Amniotic stem cell (primary cell): Measurements from ENCODE around the gene HOXB9.

Experiments
- DNase-seq: peaks from one replicate; lab custom pipeline; 2025; lab: John Stamatoyannopoulos, UW

HOXB9 gene

GRCh38 chr17:48610282-48611211 lies 15.6 kb downstream of the HOXB9 start, which contains the start of gene HOXB7:
TSS of gene HOXB7 (minus strand) at chr17:48611017. CDS start at chr17:48610918, 99 bp downstream.
- no peak for DNase-seq

GRCh38 chr17:48609759-48610281 lies 16.3 kb downstream of the HOXB9 start:
- DNase-seq, result no peak

DNA sequence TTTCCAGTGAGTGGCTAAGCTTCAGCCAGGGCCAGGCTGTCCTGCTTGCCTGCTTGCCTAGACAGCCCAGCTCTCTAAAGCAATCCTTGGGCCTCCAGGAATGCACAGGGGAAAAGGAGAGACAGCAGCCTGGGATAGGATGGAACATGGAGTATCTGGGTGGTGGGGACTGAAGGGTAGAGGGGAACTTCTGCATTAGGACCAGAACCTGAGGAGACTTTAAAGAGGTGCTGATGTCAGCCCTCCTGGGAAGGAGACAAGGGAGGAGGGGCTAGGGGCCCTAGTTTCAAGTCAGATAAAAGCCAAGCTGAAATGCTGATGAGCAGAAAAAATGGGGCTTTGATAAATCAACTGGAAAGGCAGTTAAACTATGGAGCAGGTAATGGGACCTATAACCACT lies 17.1 kb downstream of the HOXB9 start:
- DNase-seq, result no peak

DNA sequence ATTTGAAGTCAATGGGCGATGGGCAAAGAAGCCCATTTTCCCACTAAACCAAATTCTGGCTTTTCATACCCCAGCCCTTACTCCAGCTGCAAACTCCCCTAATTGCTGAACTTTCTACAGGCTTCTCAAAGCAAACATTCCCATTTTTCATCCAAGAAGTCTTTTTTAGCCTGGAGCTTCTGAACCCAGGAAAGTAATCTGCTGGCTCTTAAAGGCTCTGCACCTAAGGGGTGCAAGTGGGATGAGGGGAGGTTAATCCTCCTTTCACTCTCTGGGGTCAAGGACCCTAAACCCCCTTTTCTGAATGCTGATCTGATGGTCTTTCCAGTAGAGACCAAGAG lies 17.7 kb downstream of the HOXB9 start:
- DNase-seq, result no peak

DNA sequence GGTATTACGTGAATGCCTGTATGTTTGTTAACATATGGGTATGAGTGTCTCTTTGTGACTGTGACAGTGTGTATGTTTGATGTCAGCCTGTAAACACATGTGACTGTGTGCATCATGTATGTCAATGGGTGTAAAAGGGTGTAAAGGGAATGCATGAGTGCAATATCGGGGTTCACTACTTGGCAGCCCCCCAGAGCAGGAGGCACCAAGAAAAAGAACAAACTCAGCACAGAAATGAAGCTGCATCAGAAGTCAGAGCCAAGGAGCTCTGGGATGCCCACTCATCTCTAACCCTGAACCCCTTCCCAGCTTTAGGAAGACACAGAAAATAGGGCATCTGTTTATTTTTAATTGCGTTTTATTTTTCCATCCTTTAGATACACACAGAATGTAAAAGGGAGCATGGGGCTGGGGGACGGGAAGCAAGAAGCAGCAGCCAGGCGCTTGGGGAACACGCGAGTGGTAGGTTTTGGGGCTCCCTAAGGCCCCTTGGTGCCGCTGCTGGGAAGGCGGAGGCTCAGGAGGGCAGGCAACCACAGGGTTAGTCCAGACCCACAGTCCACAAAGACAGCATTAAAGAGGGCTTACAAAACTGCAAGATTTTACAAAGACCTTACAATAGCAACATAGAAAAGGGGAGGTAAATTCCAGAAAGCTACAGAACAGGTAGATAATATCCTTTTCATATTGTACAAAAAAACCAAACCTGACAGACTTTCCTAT lies 19.1 kb downstream of the HOXB9 start:
- DNase-seq, result no peak

GRCh38 chr17:48605991-48606891 lies 19.9 kb downstream of the HOXB9 start:
- DNase-seq, result no peak

GRCh38 chr17:48605409-48605919 lies 20.7 kb downstream of the HOXB9 start:
- DNase-seq, result no peak

DNA sequence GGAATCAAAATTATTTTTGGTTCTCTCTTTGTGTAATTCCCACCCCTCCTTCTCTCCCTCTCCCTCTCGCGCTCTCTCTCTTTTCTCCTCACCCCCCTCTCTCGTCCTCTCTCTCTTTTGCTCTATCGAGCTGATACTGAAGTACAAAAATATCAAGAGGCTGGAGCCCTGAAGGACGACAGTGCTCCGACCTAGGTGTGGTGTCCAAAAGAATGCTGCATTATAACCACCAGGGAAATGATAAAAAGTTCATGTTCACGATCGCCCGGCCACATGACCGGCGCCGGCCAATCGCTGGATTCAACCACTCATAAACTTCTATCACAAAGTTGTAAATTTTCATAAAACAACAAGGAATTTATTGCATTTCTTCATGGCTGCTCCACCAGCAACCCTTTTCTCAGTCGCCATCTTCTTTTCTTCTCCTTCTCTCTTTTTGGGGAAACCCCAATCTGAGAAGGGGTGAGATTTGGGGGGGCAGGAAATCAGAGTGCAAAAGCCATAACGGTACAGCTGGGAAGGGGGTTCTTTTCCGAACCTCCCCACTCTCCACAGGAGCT lies 21.3 kb downstream of the HOXB9 start, which contains the start of gene HOXB6:
Gene HOXB6, minus strand, starts transcription at position 217 of the 560 bp plus-strand sequence. CDS start 6,836 bp downstream, outside the sequence.
- no peak for DNase-seq

- no peak for DNase-seq
These were observed 22.0 kb downstream of the HOXB9 start for GRCh38 chr17:48603959-48604769.

DNA sequence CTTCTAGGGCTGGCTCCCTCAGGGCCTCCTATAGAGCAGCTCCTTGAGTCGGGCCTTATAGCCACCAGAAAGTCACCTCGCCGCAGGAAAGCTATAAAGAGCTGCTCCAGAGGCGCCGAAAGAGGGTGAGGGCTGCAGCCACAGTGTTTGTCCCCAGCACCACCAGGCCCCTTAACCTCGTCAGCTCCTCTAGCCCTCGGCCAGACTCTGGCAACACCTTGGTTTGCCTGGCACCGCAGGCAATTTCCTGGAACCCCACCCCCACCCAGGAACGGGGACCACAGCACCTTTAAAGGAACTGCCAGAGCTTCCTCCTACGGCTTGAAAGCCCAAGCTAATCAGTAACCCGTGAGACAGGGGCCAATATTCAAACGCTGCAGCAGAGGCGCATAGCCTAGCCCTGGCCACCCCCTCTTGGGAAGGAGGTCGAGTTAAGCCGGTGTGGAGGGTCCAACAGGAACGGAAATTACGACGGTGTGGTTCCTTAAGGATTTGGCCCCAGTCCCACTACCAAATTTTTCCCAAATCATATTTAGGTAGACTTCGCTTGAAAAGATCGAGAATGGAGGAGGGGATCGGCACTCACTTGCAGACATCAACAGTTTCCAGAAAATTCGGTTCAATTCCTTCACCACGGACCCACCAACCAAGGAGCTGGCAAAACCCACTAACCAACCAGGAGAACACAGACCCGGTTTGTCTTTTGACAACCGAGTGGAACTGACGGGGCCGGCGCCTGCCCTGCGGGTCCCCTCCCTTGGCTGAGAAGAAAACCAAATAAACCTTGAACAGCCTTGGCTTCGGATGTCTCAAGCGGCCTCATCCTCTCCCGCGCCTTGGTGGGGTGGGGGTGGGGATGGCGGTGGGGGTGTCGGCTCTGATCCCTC lies 24.4 kb downstream of the HOXB9 start:
- no peak for DNase-seq

GRCh38 chr17:48601207-48601538 lies 25.0 kb downstream of the HOXB9 start:
- DNase-seq, result no peak

GRCh38 chr17:48600244-48601098 lies 25.7 kb downstream of the HOXB9 start:
- DNase-seq, result no peak

DNA sequence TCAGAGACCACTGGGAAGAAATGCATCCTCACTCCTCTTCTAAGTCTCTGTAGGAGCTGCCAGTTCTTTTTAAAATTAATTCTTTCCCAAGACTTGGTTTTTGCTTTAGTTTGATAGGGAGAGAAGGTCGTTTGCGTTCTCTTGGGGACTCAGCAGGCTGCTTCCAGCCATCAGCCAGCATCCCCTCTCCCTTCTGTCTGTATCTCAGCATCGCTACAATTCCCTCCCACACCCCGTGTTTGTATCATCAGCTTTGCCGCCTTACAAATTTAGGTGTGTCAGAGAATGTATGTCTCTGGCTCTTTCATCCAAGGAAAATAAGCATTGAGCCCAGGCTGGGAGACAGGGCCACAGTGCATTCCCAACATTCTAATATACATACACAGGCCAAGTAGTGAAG lies 26.8 kb downstream of the HOXB9 start:
- no peak for DNase-seq

DNA sequence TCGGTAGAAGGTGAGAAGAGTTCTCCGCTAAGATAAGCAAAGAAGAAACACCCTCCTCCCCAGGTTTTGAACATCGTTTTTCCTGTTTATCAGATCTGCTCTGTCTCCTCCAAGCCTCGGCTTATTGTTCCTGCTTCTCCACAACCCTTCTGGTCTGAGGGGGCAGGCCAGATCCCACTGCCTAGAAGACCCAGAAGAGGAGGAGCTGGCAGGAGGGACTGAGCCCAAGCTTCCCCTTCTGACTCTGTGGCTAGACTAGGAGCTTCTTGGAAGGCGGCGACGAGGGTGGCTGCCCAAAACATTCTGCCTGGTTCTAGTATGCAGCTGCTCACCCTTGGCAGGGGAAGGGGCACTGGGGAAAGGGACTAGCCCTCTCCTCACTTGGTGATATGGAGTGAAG lies 27.4 kb downstream of the HOXB9 start:
- no peak for DNase-seq

DNA sequence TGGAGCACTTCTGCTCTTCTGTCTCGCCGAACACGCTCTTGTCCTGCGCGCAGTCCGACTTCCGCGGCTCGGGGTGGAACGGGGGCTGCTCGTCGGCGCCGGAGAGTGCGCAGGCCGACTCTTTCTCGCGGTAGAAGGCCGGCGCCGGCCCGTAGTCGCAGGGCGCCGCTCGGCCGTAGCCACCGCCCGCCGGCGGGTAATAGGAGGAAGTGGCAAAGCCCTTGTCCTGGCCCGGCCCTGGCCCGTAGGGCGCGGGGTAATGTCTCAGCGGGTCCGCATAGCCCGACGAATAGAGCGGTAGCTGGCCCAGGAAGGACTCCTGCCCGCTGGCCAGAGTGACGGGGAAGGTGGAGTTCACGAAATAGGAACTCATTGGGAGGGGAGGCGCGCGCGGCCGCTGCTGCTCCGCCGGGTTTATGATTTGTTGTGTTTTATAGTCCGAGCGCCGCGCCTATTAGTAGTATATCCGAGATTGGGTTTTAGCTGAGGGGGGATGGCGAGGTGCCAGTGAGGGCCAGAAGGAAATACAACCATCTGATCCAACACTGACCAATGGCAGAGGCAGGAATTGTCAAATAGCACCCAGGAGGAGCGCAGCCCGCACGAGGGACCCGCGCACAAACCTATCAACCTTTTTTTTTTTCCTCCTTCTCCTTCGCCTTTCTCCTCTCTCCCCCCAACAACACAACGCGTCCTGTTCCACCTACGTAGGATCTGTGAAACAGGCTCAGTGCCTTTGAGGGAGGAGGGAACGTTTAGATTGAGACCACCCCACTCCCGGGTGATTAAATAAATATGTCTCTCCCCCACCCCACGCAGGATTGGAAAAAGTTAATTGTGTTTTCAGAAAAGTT lies 28.2 kb downstream of the HOXB9 start:
- DNase-seq, result no peak

- no peak for DNase-seq
These were observed 28.7 kb downstream of the HOXB9 start for GRCh38 chr17:48597528-48597777.

GRCh38 chr17:48596735-48597527 lies 29.2 kb downstream of the HOXB9 start:
- DNase-seq, result no peak
